ENCODE measurements around the gene ROBO1. TPM values are rescaled to one million over a fixed set of nuclear protein-coding genes. Genes with fewer than 3 reads are reported as not detected.

ROBO1 gene
- total RNA-seq, 1 experiment from 2014 or later: 67.6 TPM

GRCh38 chr3:79473993-79474392, 293.8 kb downstream of the ROBO1 start:
- DNase-seq (ENCODE audit: low spot score): no peak
- intact Hi-C loops (cut with micrococcal nuclease; ENCODE audit: unreplicated experiment): no loop called here
- no TSS peak for BruUV-seq (replicated peaks)
- H3K27ac ChIP-seq (ENCODE audit: low read depth, low read length, poor library complexity, severe bottlenecking): no peak overlapping the region
- H3K9me3 ChIP-seq (ENCODE audit: low read depth, low read length, poor library complexity, severe bottlenecking): no peaks in the 10 kb centered on the region
- no peaks in the 10 kb centered on the region for H3K4me1 ChIP-seq (ENCODE audit: insufficient read depth, low read length, poor library complexity, severe bottlenecking)
- ChIA-PET CTCF (no interaction called here), POLR2A (ENCODE audit: low non-redundant PET) (no interaction called here)
- H3K27me3 ChIP-seq (replicated peaks; ENCODE audit: insufficient read depth, low read depth, low read length, poor library complexity): no peaks in the 10 kb centered on the region
- H3K36me3 ChIP-seq (ENCODE audit: insufficient read depth, low read length, poor library complexity, severe bottlenecking): no peaks in the 10 kb centered on the region
- no peak for TF ChIP-seq CTCF (conservative IDR thresholded peaks at IDR 0.05; ENCODE audit: low read depth, low read length)
- TF ChIP-seq EZH2 (IDR thresholded peaks at IDR 0.05; ENCODE audit: borderline replicate concordance, low read depth, low read length, poor library complexity, severe bottlenecking): no peak
- H3K4me3 ChIP-seq (ENCODE audit: low read depth, low read length, poor library complexity, severe bottlenecking): no peak overlapping the region

- no peaks in the 10 kb centered on the region for H3K4me1 ChIP-seq (ENCODE audit: insufficient read depth, low read length, poor library complexity, severe bottlenecking)
- POLR2A ChIA-PET (ENCODE audit: low non-redundant PET): no interaction called here
- H3K27me3 ChIP-seq (replicated peaks; ENCODE audit: insufficient read depth, low read depth, low read length, poor library complexity): no peaks in the 10 kb centered on the region
- TF ChIP-seq CTCF (conservative IDR thresholded peaks at IDR 0.05; ENCODE audit: low read depth, low read length) (no peak), EZH2 (IDR thresholded peaks at IDR 0.05; ENCODE audit: borderline replicate concordance, low read depth, low read length, poor library complexity, severe bottlenecking) (no peak)
- intact Hi-C loops (cut with micrococcal nuclease; ENCODE audit: unreplicated experiment): no loop called here
- H3K4me3 ChIP-seq (ENCODE audit: low read depth, low read length, poor library complexity, severe bottlenecking): no peak overlapping the region
- no peaks in the 10 kb centered on the region for H3K36me3 ChIP-seq (ENCODE audit: insufficient read depth, low read length, poor library complexity, severe bottlenecking)
- H3K27ac ChIP-seq (ENCODE audit: low read depth, low read length, poor library complexity, severe bottlenecking): no peak overlapping the region
- no peak for DNase-seq (ENCODE audit: low spot score)
- CTCF ChIA-PET: no interaction called here
- BruUV-seq (replicated peaks): no TSS peak
- H3K9me3 ChIP-seq (ENCODE audit: low read depth, low read length, poor library complexity, severe bottlenecking): no peaks in the 10 kb centered on the region
Measured at GRCh38 chr3:79467721-79468120, 300.1 kb downstream of the ROBO1 start.

GRCh38 chr3:79461129-79461792, 306.5 kb downstream of the ROBO1 start:
- CTCF ChIA-PET: no interaction called here
- H3K4me3 ChIP-seq (ENCODE audit: low read depth, low read length, poor library complexity, severe bottlenecking): no peak overlapping the region
- POLR2A ChIA-PET (ENCODE audit: low non-redundant PET): no interaction called here
- no peaks in the 10 kb centered on the region for H3K4me1 ChIP-seq (ENCODE audit: insufficient read depth, low read length, poor library complexity, severe bottlenecking)
- no peaks in the 10 kb centered on the region for H3K27me3 ChIP-seq (replicated peaks; ENCODE audit: insufficient read depth, low read depth, low read length, poor library complexity)
- H3K9me3 ChIP-seq (ENCODE audit: low read depth, low read length, poor library complexity, severe bottlenecking): no peaks in the 10 kb centered on the region
- intact Hi-C loops (cut with micrococcal nuclease; ENCODE audit: unreplicated experiment): no loop called here
- BruUV-seq (replicated peaks): no TSS peak
- TF ChIP-seq EZH2 (IDR thresholded peaks at IDR 0.05; ENCODE audit: borderline replicate concordance, low read depth, low read length, poor library complexity, severe bottlenecking) (no peak), CTCF (conservative IDR thresholded peaks at IDR 0.05; ENCODE audit: low read depth, low read length) (no peak)
- DNase-seq (ENCODE audit: low spot score): no peak
- H3K27ac ChIP-seq (ENCODE audit: low read depth, low read length, poor library complexity, severe bottlenecking): no peak overlapping the region
- H3K36me3 ChIP-seq (ENCODE audit: insufficient read depth, low read length, poor library complexity, severe bottlenecking): no peaks in the 10 kb centered on the region

Measured in A673 (cell line).